A549 (cell line): ENCODE measurements around the gene FAM187B. TPM values are rescaled to one million over a fixed set of nuclear protein-coding genes. Genes with fewer than 3 reads are reported as not detected.
A peak's percentile ranks its signal among the peaks of the same experiment; 100 is the strongest.

Experiments used
- ATAC-seq, 2 experiments: fragments of 200-7000 bp in 1 of 2; fragments of >200 bp in 1 of 2; cut with Nextera tagmentation in 1 of 2; cut with Tn5 transposase in 1 of 2; 3 replicates each; pipeline versions ENCODE4 v1.8.0 to v1.9.1; 2018 to 2020; ENCODE audit warnings: mild to moderate bottlenecking in 1 of 2, moderate library complexity in 1 of 2
- CTCF ChIA-PET: fragments of 300-600 bp; sonication (Branson Sonifier 250); formaldehyde crosslinking; extraction: SDS; loops from one replicate; lab custom pipeline; 2021; ENCODE audit warnings: antibody characterized with exemption, inconsistent platforms; lab: Yijun Ruan, JAX
- POLR2A ChIA-PET: fragments of 350-600 bp; formaldehyde crosslinking; extraction: SDS; loops from one replicate; lab custom pipeline; 2021; ENCODE audit warnings: antibody characterized with exemption, inconsistent platforms; lab: Yijun Ruan, JAX
- DNase-seq, 2 experiments: peaks; one replicate each; pipeline versions ENCODE4 v3.0.0 to v3.0.0-alpha.2; 2011 to 2016; ENCODE audit warnings: low read depth in 1 of 2, low spot score in 1 of 2
- FAIRE-seq: peaks from 2 replicates; lab custom pipeline; 2011; peaks lifted over from hg19 to GRCh38; lab: Jason Lieb, UNC
- H3K27ac ChIP-seq, 2 experiments: fragments of >200 bp; sonication (Bioruptor Twin); formaldehyde crosslinking; 3 replicates each; pipeline ENCODE4 v1.5.1; 2016 to 2017
- H3K4me1 ChIP-seq: fragments of >200 bp; sonication (Bioruptor Twin); formaldehyde crosslinking; 3 replicates; pipeline ENCODE4 v1.6.1; 2016
- H3K4me2 ChIP-seq: fragments of >200 bp; sonication (Bioruptor Twin); formaldehyde crosslinking; 3 replicates; pipeline ENCODE4 v1.6.1; 2016
- H3K4me3 ChIP-seq: fragments of >200 bp; sonication (Bioruptor Twin); formaldehyde crosslinking; 3 replicates; pipeline ENCODE4 v1.5.1; 2016
- H3K9me3 ChIP-seq: fragments of >200 bp; sonication (Bioruptor Twin); formaldehyde crosslinking; 3 replicates; pipeline ENCODE4 v1.6.1; 2016
- CHD4 ChIP-seq: fragments of 200-600 bp; sonication (generic); IDR thresholded peaks from 2 replicates; pipeline ENCODE4 v1.6.1; 2016; ENCODE audit warnings: antibody characterized with exemption, mild to moderate bottlenecking, borderline replicate concordance
- E2F6 ChIP-seq: IDR thresholded peaks from 2 replicates; pipeline ENCODE4 v1.6.1; 2012; ENCODE audit warnings: low read depth, borderline replicate concordance
- EHF ChIP-seq: fragments of 250-450 bp; sonication (Bioruptor Pico); IDR thresholded peaks from 2 replicates; pipeline ENCODE4 v1.5.0; 2020; ENCODE audit warnings: mild to moderate bottlenecking
- EP300 ChIP-seq, 2 experiments: fragments of >200 bp; sonication (Bioruptor Twin); formaldehyde crosslinking; IDR thresholded peaks; 2 replicates in 1 of 2; 3 replicates in 1 of 2; pipeline ENCODE4 v1.6.1; 2016 to 2017
- FOSB ChIP-seq: fragments of 250-450 bp; sonication (Bioruptor Pico); IDR thresholded peaks from 2 replicates; pipeline ENCODE4 v1.5.0; 2020; ENCODE audit warnings: mild to moderate bottlenecking, moderate library complexity
- HES2 ChIP-seq: fragments of >200 bp; sonication (Bioruptor Twin); formaldehyde crosslinking; IDR thresholded peaks from 2 replicates; pipeline ENCODE4 v1.6.1; 2016
- HOXB13 ChIP-seq: fragments of 250-450 bp; sonication (Bioruptor Pico); IDR thresholded peaks from 2 replicates; pipeline ENCODE4 v1.5.0; 2020; ENCODE audit warnings: low read depth, mild to moderate bottlenecking, moderate library complexity
- KDM5A ChIP-seq: fragments of 200-600 bp; sonication (generic); IDR thresholded peaks from 2 replicates; pipeline ENCODE4 v1.6.1; 2016; ENCODE audit warnings: antibody characterized with exemption, mild to moderate bottlenecking
- MAFK ChIP-seq: fragments of 450-650 bp; IDR thresholded peaks from 2 replicates; pipeline ENCODE4 v1.6.1; 2014; ENCODE audit not compliant: partially characterized antibody
- NPAS2 ChIP-seq: fragments of 250-450 bp; sonication (Bioruptor Pico); IDR thresholded peaks from 2 replicates; pipeline ENCODE4 v1.8.0; 2022; ENCODE audit warnings: mild to moderate bottlenecking, moderate library complexity, borderline replicate concordance
- NR3C1 ChIP-seq: fragments of >200 bp; sonication (Bioruptor Twin); formaldehyde crosslinking; IDR thresholded peaks from 3 replicates; pipeline ENCODE4 v1.6.1; 2017
- PHF8 ChIP-seq: fragments of 200-600 bp; sonication (generic); IDR thresholded peaks from 2 replicates; pipeline ENCODE4 v1.6.1; 2016; ENCODE audit warnings: low read depth, mild to moderate bottlenecking, antibody characterized with exemption, moderate library complexity, borderline replicate concordance
- POLR2A ChIP-seq: IDR thresholded peaks from 2 replicates; pipeline ENCODE4 v1.6.1; 2012; ENCODE audit warnings: mild to moderate bottlenecking, low read length
- POLR2AphosphoS2 ChIP-seq: conservative IDR thresholded peaks from 2 replicates; pipeline ENCODE4 v1.6.1; 2012; ENCODE audit warnings: low read length, improper control_type of control experiment, inconsistent platforms
- RNF2 ChIP-seq: fragments of 200-600 bp; sonication (generic); IDR thresholded peaks from 2 replicates; pipeline ENCODE4 v1.6.1; 2016; ENCODE audit warnings: low read depth, mild to moderate bottlenecking, antibody characterized with exemption, moderate library complexity, borderline replicate concordance
- SREBF2 ChIP-seq: fragments of 450-650 bp; IDR thresholded peaks from 2 replicates; pipeline ENCODE4 v1.6.1; 2014; ENCODE audit warnings: mild to moderate bottlenecking, moderate library complexity
- TFCP2L1 ChIP-seq: fragments of 250-450 bp; sonication (Bioruptor Pico); IDR thresholded peaks from 2 replicates; pipeline ENCODE4 v1.5.0; 2021; ENCODE audit warnings: mild to moderate bottlenecking
- ZFP36 ChIP-seq: fragments of 450-650 bp; IDR thresholded peaks from 2 replicates; pipeline ENCODE4 v1.6.1; 2014; ENCODE audit warnings: borderline replicate concordance; ENCODE audit not compliant: partially characterized antibody
- ZSCAN20 ChIP-seq: fragments of 250-450 bp; sonication (Bioruptor Pico); IDR thresholded peaks from 2 replicates; pipeline ENCODE4 v1.8.0; 2022; ENCODE audit warnings: mild to moderate bottlenecking, moderate library complexity
- WGBS: methylation state at CpG from one replicate; pipeline ENCODE4 v1.1.6; 2017; ENCODE audit errors: missing lambda C conversion rate; 5-methylcytosine and 5-hydroxymethylcytosine counted together
- polyA plus RNA-seq, 4 experiments: library from polyadenylated mRNA; depleted of rRNA in 3 of 4; stranded (reverse); fragments of >200 nt; fragmentation: RNase III in 1 of 4; extraction: RNeasy Plus Mini Kit Qiagen cat#74134 plus additional on column Dnase treatment in 1 of 4; gene quantifications; 2 replicates in 3 of 4; 3 replicates in 1 of 4; pipeline ENCODE4 v1.2.3, GENCODE V29; 2011 to 2017

FAM187B gene
- polyA plus RNA-seq, 2 of the 4 experiments (the other 2 are of a cell fraction) = not detected

GRCh38 chr19:35177377-35178274 is 50.9 kb downstream of the FAM187B start:
- H3K4me1 ChIP-seq = no peaks in the 10 kb centered on the region
- H3K4me2 ChIP-seq = no peak overlapping the region
- WGBS = 17% methylated on average over 7 of the region's 7 CpGs
- TF ChIP-seq NR3C1 (no peak), ZFP36 (peak; percentile 69)
- no peak overlapping the region for H3K27ac ChIP-seq
- DNase-seq = no peak
- peaks cover 18% of the 10 kb centered on the region for H3K9me3 ChIP-seq
- ATAC-seq = no peak
- H3K4me3 ChIP-seq = no peak overlapping the region
- ChIA-PET POLR2A (no interaction called here), CTCF (interaction anchor here (0.7 to 3.1 kb wide), 9 partner anchors 9 to 111 kb away, joined by 3 to 13 read pairs (median 3); no protein-coding TSS in a partner anchor)
- FAIRE-seq = no peak

- Histone ChIP-seq H3K4me1 (no peaks in the 10 kb centered on the region), H3K4me3 (no peak overlapping the region), H3K9me3 (peaks cover 15% of the 10 kb centered on the region), H3K4me2 (no peak overlapping the region), H3K27ac (no peak overlapping the region)
- CTCF ChIA-PET = interaction anchor here (1.4 to 1.8 kb wide), 3 partner anchors 10 to 41 kb away, joined by 3 to 5 read pairs (median 4); partner anchors contain the start of gene LGI4
- no peak for ATAC-seq
- POLR2A ChIA-PET = interaction anchor here (0.5 kb wide), 1 partner anchor 58 kb away, joined by 4 read pairs; no protein-coding TSS in a partner anchor
- TF ChIP-seq HOXB13 (CRISPR knock-in tag) (no peak), ZSCAN20 (CRISPR knock-in tag) (no peak), HES2 (no peak), PHF8 (no peak), MAFK (no peak), FOSB (CRISPR knock-in tag) (no peak), POLR2AphosphoS2 (no peak), RNF2 (no peak), NPAS2 (CRISPR knock-in tag) (no peak), TFCP2L1 (CRISPR knock-in tag) (no peak), KDM5A (no peak), CHD4 (no peak), EHF (no peak), E2F6 (no peak), EP300 (IDR thresholded peaks at IDR 0.05) (no peak), SREBF2 (no peak), POLR2A (no peak)
- peak; percentile 74 for FAIRE-seq
- DNase-seq = no peak
- 43% methylated on average over 3 of the region's 3 CpGs for WGBS
These were observed 52.4 kb downstream of the FAM187B start for GRCh38 chr19:35176181-35176570.

Other genes starting within 250 kb of the FAM187B start
- 184 and 221 TPM in 2 replicates for gene GRAMD1A, start 228.4 kb downstream of the FAM187B start, polyA plus RNA-seq (2011; rRNA removed)
- gene GRAMD1A, start 228.4 kb downstream of the FAM187B start, polyA plus RNA-seq (2017; fragmentation: RNase III; extraction: RNeasy Plus Mini Kit Qiagen cat#74134 plus additional on column Dnase treatment) = 104 to 131 TPM (median 128 TPM) in 3 replicates
- 11.0 and 12.8 TPM in 2 replicates for gene SCN1B, start 198.3 kb downstream of the FAM187B start, polyA plus RNA-seq (2011; rRNA removed)
- gene SCN1B, start 198.3 kb downstream of the FAM187B start, polyA plus RNA-seq (2017; fragmentation: RNase III; extraction: RNeasy Plus Mini Kit Qiagen cat#74134 plus additional on column Dnase treatment) = 10.3 to 11.4 TPM (median 11.3 TPM) in 3 replicates
- gene HPN, start 187.0 kb downstream of the FAM187B start, polyA plus RNA-seq (2011; rRNA removed) = 0.08 and 0.09 TPM in 2 replicates
- 0.04 to 0.12 TPM (median 0.06 TPM) in 3 replicates for gene HPN, start 187.0 kb downstream of the FAM187B start, polyA plus RNA-seq (2017; fragmentation: RNase III; extraction: RNeasy Plus Mini Kit Qiagen cat#74134 plus additional on column Dnase treatment)
- gene FXYD3, start 112.9 kb downstream of the FAM187B start, polyA plus RNA-seq (2011; rRNA removed) = 0.32 and 0.46 TPM in 2 replicates
- gene FXYD3, start 112.9 kb downstream of the FAM187B start, polyA plus RNA-seq (2017; fragmentation: RNase III; extraction: RNeasy Plus Mini Kit Qiagen cat#74134 plus additional on column Dnase treatment) = 0.16 TPM in 1 of 3 replicates, not detected in the others
- 0.06 and 0.13 TPM in 2 replicates for gene LGI4, start 93.7 kb downstream of the FAM187B start, polyA plus RNA-seq (2011; rRNA removed)
- 0.09 to 0.16 TPM (median 0.12 TPM) in 3 replicates for gene LGI4, start 93.7 kb downstream of the FAM187B start, polyA plus RNA-seq (2017; fragmentation: RNase III; extraction: RNeasy Plus Mini Kit Qiagen cat#74134 plus additional on column Dnase treatment)
- gene FXYD1, start 89.9 kb downstream of the FAM187B start, polyA plus RNA-seq (2011; rRNA removed) = not detected in 2 replicates
- gene FXYD1, start 89.9 kb downstream of the FAM187B start, polyA plus RNA-seq (2017; fragmentation: RNase III; extraction: RNeasy Plus Mini Kit Qiagen cat#74134 plus additional on column Dnase treatment) = not detected in 3 replicates
- gene FXYD7, start 85.5 kb downstream of the FAM187B start, polyA plus RNA-seq (2011; rRNA removed) = not detected in 2 replicates
- gene FXYD7, start 85.5 kb downstream of the FAM187B start, polyA plus RNA-seq (2017; fragmentation: RNase III; extraction: RNeasy Plus Mini Kit Qiagen cat#74134 plus additional on column Dnase treatment) = 0.15 TPM in 1 of 3 replicates, not detected in the others
- gene FXYD5, start 74.0 kb downstream of the FAM187B start, polyA plus RNA-seq (2011; rRNA removed) = 70.8 and 77.3 TPM in 2 replicates
- 106 to 116 TPM (median 113 TPM) in 3 replicates for gene FXYD5, start 74.0 kb downstream of the FAM187B start, polyA plus RNA-seq (2017; fragmentation: RNase III; extraction: RNeasy Plus Mini Kit Qiagen cat#74134 plus additional on column Dnase treatment)
- 2.1 and 2.5 TPM in 2 replicates for gene LSR, start 20.3 kb upstream of the FAM187B start, polyA plus RNA-seq (2011; rRNA removed)
- gene LSR, start 20.3 kb upstream of the FAM187B start, polyA plus RNA-seq (2017; fragmentation: RNase III; extraction: RNeasy Plus Mini Kit Qiagen cat#74134 plus additional on column Dnase treatment) = 3.6 to 4.7 TPM (median 4.4 TPM) in 3 replicates
- gene USF2, start 40.2 kb upstream of the FAM187B start, polyA plus RNA-seq (2011; rRNA removed) = 91.8 and 118 TPM in 2 replicates
- 124 to 141 TPM (median 141 TPM) in 3 replicates for gene USF2, start 40.2 kb upstream of the FAM187B start, polyA plus RNA-seq (2017; fragmentation: RNase III; extraction: RNeasy Plus Mini Kit Qiagen cat#74134 plus additional on column Dnase treatment)
- gene HAMP, start 53.8 kb upstream of the FAM187B start, polyA plus RNA-seq (2011; rRNA removed) = not detected in 2 replicates
- 0.03 TPM in 1 of 3 replicates, not detected in the others for gene HAMP, start 53.8 kb upstream of the FAM187B start, polyA plus RNA-seq (2017; fragmentation: RNase III; extraction: RNeasy Plus Mini Kit Qiagen cat#74134 plus additional on column Dnase treatment)
- gene MAG, start 63.4 kb upstream of the FAM187B start, polyA plus RNA-seq (2011; rRNA removed) = not detected in 2 replicates
- gene MAG, start 63.4 kb upstream of the FAM187B start, polyA plus RNA-seq (2017; fragmentation: RNase III; extraction: RNeasy Plus Mini Kit Qiagen cat#74134 plus additional on column Dnase treatment) = not detected in 3 replicates
- 0.14 and 0.29 TPM in 2 replicates for gene CD22, start 100.4 kb upstream of the FAM187B start, polyA plus RNA-seq (2011; rRNA removed)
- gene CD22, start 100.4 kb upstream of the FAM187B start, polyA plus RNA-seq (2017; fragmentation: RNase III; extraction: RNeasy Plus Mini Kit Qiagen cat#74134 plus additional on column Dnase treatment) = 0.05 TPM in 1 of 3 replicates, not detected in the others
- not detected in 2 replicates for gene FFAR1, start 119.2 kb upstream of the FAM187B start, polyA plus RNA-seq (2011; rRNA removed)
- gene FFAR1, start 119.2 kb upstream of the FAM187B start, polyA plus RNA-seq (2017; fragmentation: RNase III; extraction: RNeasy Plus Mini Kit Qiagen cat#74134 plus additional on column Dnase treatment) = not detected in 3 replicates
- not detected in 2 replicates for gene FFAR3, start 129.7 kb upstream of the FAM187B start, polyA plus RNA-seq (2011; rRNA removed)
- not detected in 3 replicates for gene FFAR3, start 129.7 kb upstream of the FAM187B start, polyA plus RNA-seq (2017; fragmentation: RNase III; extraction: RNeasy Plus Mini Kit Qiagen cat#74134 plus additional on column Dnase treatment)
- gene GPR42, start 142.3 kb upstream of the FAM187B start, polyA plus RNA-seq (2011; rRNA removed) = not detected in 2 replicates
- gene GPR42, start 142.3 kb upstream of the FAM187B start, polyA plus RNA-seq (2017; fragmentation: RNase III; extraction: RNeasy Plus Mini Kit Qiagen cat#74134 plus additional on column Dnase treatment) = not detected in 3 replicates
- 0.24 and 0.30 TPM in 2 replicates for gene FFAR2, start 219.5 kb upstream of the FAM187B start, polyA plus RNA-seq (2011; rRNA removed)
- gene FFAR2, start 219.5 kb upstream of the FAM187B start, polyA plus RNA-seq (2017; fragmentation: RNase III; extraction: RNeasy Plus Mini Kit Qiagen cat#74134 plus additional on column Dnase treatment) = not detected in 3 replicates